Measurements from ENCODE around the gene BIVM.

BIVM gene

DNA sequence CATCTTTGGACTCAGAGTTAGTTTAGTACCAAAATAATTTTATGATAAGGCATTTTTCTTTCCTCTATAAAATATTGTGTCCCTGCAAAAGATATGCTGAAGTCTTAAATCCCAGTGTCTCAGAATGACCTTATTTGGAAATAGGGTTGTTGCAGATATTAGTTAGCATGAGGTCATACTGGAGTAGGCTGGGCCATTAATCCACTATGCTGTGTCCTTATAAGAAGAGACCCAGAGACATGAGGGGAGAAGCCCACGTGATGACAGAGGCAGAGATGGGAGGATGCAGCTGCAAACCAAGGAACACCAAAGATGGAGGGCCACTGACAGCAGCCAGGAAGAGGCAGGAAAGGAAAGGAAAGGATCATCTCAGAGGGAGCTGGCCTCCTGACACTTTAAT, 6.5 kb upstream of the BIVM start:
- DNase-seq = no peak

DNA sequence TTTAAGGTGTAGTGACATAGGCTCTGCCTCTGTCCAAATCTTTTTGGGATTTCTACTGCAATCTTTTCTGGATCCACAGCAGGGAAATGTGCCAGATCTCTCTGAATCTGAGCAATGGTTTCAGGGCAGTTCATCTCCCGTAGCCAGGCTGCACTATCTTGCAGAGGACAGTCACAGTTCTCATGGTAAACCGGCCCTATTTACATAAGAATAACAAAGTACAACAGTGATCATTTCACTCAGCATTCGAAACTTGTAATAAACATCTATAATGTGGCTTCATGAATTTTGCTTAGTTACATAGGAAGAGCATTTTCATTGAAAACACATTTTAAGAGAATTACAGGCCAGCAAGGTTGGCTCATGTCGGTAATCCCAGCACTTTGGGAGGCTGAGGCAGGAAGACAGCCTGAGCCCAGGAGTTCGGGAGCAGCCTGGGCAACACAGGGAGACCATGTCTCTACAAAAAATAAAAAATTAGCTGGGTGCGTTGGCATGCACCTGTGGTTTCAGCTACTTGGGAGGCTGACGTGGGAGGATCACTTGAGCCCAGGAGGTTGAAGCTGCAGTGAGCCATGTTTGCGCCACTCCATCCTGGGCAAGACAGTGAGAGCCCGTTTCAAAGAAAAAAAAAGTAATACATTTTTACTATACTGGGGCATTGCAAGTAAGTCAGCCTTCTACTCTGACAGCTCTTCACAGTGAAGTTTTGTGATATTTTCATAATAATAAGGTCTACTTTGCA, 5.1 kb upstream of the BIVM start:
- no peak for DNase-seq

DNA sequence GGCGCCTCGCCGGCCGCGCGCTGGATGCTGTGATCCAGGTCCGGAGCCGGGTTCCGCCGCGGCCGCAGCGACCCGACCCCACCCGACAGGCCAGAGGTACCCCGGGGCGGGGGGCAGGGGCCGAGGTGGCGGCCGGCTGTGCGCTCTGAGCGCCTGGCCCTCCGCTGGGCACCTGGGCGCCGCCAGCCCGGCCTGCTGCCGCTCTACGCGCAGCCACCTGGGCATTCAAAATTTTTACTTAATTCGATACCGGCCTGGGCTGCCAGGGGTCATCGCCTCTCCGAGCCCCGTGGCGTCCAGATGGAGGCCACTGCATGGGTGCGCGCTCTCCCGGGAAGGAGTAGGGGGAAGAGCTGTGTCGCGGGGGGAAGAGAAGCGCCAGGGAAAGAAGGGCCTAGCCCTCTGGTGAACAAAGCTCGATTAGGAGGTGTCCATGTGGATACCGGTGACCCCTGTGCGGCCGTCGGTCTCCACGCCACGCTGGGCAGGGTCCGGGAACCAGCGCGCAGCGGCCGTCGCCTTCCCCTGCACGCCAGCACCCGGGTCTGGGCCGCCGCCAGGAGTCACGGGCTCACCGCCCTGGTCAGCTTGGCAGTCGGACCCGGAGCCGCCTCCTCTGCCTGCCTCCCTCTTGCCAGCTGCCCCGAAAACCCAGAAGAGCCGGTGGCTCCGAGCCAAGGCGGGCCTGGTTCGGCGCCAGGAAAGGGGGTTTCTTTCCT, 666 bp downstream of the BIVM start:
- DNase-seq = no peak

DNA sequence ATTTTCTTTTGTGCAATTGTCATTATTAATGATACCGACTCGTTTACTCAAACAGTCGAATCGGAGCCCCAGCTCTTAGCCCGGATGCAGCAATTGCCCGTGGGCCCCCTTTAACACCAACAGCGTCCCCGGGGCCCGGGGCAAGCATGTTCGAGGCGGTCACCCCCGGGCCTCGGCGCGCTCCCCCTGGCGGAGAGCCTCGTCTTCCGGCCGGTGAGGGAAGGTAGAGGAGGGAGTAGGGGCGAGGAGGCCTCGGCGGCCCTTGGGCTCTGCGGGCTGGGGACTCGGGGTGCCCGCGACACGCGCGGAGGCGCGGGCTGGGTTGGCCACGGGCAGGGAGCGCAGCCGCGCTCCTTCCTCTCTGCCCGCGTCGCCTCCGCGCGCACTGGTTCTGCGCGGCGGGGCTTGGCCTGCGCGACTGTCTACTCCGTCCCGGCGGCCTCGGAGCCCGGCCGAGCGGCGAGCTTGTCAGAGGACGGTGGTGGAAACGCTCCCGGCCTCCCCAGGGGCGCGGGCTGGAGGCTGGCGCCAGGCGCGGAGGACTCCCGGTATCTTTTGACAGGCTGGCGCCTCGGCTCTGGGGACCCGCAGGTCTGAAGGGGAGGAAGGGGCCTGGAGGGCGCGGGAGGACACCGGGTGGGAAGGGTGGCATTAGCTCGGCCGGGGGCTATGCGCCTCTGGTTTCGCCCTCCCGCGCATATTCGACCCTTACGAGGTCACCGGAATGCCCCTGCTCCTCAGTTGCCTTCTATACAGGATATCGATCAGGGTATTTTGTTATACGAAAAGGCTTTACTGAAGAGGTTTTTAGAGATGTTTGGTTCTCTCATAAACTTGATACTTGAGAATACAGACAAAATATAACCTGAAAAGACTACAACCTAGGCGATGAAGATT, 1.5 kb downstream of the BIVM start:
- DNase-seq = peak; percentile 81

DNA sequence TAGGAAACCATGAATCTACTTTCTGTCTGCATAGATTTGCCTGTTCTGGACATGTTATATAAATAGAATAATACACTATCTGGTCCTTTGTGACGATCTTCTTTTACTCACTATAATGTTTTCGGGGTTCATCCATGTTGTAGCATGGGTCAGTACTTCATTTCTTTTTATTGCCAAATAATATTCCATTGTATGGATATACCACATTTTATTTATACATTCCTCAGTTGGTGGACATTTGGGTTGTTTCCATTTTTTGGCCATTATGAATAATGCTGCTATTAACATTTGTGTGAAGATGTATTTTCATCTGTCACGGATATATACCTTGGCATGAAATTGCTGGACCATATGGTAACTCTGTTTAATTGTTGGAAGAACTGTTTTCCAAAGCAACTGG, 6.8 kb downstream of the BIVM start:
- no peak for DNase-seq

DNA sequence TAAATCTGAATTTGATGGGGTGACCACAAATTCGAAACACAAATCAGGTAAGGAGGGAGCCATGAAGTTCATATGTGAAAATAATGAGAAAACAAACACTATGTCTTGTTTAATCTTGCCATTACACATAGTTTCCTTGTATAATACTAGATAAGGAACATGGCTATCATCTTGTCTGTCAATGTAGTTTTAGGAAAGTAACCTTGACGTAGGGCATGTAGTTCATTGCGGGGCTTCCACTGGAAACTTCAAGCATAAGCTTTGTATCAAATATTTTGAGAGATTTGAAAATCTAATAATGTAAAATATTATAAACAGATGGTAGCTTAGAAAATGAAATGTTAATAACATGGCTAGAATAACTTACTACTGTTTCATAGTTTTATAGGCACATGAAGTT, 8.8 kb downstream of the BIVM start:
- no peak for DNase-seq

DNA sequence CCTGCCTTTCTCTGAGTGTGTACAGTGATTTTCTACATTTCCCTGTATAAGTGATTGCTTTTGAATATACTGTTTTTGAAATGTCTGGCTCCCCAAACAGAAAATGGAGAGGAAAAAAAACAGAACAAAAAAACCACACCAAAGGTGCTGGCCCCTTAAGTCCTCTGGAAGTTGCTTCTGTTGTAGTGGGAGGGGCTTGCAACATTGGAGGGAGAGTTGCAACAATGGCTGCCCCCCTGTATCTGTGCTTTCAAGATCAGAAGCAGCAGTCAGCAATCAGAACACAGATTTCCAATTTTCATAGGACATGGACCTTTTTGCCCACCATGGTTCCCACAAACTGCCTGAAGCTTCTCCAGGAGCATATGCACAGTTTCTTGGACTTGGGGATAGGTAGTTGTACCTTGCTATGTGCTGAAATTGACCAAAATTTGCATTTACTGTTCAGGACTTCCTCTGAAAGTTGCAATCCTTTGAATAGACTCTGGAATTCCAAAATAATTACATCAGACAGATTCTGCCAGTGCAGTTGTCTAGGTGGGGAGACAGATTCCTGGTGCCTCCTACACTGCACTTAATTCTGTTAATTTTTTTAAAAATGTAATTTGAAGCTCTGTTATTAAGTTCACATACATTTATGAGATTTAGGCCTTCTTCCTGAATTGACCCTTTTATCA, 13.8 kb downstream of the BIVM start:
- no peak for DNase-seq

DNA sequence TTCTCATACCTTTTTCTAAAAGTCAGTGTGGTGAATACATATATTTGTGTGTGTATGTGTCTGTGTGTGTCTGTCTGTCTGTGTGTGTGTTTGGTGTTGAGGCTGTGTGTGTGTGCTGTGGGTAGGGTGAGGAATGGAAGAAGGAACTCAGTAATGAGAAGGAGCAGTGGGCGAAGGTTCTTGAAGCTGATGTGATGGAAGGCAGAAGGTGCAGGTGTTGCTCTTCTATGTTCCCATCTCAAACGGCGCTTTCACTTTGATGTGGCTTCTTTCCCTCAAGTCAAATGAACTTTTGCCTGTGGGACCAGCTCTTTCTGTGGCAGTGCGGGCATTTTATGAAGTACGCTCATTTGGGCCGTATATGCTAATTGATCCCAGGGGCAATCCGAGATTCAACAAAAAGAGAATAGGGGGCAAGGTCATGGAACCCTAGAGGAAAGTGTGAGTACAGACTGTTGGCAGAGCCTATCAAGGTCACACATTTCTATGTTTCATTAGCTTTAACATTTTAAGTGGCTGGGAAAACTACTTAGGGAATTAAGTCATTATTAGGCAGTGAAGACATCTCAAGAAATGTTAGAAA, 15.2 kb downstream of the BIVM start:
- no peak for DNase-seq

DNA sequence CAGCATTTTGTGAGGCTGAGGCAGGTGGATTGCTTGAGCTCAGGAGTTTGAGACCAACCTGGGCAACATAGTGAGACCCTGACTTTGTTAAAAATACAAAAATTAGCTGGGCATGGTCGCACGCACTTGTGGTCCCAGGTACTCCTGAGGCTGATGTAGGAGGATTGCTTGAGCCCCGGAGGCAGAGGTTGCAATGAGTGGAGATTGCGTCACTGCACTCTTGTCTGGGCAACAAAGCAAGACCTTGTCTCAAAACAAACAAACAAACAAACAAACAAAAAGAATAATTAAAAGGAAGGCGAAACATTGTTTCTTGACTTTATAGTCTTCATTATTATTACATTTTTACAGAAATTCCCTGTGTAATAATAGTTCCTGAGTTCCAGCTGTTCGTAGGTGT, 15.9 kb downstream of the BIVM start:
- no peak for DNase-seq

DNA sequence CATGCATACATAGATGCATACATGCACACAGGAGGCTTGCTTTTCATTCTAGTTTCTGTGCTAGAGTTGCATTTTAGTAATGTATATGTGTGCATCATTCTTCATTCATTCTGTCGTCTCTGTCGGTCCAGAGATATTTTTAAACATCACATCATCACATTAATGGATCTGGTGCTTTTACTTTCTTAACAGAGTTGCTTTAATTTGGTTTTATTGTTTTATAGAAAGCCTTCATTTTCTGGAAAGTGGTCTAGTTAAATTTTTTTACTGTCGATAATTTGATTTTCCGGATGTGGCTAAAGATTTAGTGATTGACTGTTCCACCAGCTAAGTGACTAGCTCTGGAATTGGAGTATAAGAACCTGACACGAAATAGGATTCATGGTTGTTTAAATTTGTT, 16.9 kb downstream of the BIVM start:
- DNase-seq = no peak

DNA sequence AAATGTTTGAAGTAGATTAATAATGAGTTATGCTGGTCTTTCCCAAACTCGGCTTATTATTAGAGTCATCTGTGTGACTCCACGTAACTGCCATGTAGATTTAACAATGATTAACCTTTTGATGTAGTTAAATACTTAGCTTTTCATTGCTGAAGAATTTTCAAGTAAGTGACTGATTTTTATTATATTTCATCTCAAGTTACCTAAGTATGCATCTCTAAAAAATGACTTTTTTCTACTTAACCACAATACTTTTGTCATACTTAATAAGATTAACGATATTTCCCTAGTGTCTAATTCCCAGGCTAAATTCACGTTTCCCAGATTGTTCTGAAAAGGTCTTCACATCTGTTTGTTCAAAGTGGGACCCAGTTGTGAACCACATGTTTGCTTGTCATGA, 17.8 kb downstream of the BIVM start:
- DNase-seq = no peak

DNA sequence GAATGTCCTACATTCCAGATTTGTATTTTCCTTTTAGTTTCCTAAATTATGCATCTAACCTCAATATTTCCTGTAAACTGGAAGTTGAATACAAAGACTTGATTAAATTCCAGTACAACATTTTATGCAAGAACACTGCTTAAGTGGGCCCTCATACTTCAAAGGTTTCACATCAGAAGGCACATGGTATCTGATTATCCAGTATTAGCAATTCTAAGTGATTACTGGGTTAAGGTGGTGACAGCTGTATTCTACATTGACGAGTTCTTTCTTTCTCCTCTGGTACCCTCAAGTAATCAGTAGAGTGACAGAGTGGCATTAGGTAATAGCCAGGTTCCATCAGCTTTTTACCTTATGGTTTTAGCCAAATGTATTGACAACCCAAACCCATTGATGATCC, 18.3 kb downstream of the BIVM start:
- no peak for DNase-seq

DNA sequence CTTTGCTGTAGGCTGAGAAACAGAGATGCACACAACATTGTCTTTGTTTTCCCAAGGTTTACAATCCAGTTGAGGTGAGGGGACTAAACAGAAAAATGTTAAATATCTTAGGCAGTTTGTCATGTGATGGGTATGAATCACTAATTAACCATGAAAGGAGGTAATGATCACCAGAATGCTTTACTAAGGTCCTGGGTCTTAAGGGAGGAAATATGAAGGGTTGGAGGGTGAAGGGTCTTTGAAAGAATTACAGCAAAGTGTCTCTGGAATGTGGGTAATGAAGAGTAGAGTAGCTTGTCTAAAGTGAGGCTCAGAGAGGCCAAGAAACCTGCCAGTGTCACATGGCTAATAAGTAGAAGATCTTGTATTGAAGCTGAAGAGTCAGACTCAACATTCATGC, 19.0 kb downstream of the BIVM start:
- no peak for DNase-seq

DNA sequence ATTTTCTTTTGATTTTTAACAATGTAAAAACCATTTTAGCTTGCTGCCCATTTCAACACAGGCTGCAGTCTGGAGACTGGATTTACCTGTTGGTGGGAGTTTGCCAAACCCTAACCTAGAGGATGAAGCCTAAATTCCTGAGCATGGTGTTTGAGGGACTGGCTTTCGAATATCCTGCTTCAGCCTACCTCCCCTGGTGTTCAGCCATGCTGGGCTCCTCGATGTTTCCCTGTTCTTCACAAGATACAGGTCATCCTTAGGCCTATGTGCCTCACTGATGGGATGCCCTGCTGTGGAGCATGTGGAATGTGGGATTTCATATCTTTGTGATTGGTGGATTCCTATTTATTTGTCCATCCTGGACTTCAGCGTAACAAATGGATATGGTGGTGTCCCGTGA, 26.5 kb downstream of the BIVM start:
- no peak for DNase-seq

DNA sequence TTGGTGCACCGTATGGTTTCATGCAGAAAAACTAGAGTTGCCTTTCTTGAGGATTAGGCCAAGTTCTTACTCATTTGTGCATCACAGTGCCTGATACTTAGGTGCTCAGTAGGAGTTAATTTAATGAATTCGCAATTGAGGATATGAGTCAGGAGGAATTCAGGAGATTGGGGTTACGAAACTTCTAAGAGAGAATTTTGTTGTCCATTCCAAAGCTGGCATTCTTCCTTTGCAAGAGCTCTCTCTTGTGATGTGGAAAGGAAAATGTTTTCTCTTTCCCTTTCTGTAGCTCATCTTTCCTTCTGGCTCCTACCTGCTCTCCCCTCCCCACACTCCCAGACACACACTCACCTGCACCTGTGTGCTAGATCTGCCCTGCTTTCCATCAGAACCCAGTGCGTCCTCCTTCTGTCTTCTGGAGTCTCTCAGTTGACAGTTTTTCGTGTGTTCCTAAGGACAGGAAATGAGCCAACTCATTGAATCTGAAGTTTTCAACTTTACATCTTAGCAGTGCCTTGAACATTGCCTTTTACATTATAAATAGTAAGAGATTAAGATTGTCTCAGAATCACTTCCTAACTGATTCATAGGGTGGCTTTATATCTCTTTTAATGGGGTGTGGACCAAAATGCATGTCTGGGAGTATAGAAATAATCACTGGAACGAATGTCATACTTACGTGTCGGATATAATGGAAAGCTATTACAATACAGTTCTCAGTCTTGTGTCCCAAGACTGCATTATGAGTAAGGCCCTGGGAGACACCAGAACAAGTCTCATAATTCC, 27.2 kb downstream of the BIVM start:
- no peak for DNase-seq

DNA sequence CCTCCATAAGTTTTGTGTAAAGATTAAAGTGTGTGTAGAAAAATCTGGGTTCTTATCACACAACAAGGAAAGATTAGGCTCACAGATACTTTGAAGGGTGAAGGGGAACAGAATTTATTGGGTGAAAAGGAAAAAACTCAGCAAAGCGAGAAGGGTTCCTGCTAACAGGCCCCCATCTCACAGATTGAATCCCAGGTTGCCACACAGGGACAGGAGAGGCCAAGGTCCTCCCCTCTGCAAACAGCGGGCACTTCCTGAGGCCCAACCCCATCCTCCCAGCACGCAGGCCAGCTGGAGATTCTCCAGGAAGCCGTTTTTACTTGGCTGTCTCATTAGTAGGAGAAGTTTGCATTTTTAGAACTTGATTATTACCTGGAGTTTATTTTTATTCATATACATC, 31.7 kb downstream of the BIVM start:
- DNase-seq = no peak

DNA sequence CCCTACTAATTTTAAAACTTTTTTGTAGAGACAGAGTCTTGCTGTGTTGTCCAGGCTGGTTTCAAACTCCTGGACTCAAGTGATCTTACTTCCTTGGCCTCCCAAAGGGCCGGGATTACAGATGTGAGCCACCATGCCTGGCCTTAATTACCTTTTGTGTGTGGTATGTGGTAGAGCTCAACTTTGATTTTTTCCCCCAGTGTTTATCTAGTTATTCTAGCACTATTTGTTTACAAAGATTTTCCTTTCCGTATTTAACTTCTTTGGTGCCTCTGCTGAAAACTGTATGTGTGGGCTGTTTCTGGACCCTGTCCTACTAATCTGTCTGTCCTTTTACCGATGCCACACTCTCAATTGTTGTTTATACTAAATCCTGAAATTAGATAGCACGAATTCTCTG, 37.6 kb downstream of the BIVM start:
- DNase-seq = no peak

DNA sequence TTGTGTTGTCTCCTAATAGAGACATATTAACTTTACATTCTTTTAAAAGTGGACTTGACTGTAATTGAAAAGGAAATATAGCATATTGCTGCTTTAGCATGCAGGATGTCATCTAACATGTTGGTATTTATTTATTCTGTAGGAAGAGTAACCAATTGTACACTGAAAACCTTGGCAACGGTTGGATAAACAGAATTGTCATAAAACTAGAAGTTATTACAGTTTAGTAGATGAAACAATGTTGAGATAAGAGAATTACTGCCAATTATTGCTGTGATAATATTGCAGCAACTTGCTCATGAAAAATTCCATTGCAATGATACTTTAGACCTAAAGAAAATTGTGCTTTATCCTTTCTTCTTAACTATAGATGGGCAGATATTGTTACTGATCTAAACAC, 39.4 kb downstream of the BIVM start:
- no peak for DNase-seq

DNA sequence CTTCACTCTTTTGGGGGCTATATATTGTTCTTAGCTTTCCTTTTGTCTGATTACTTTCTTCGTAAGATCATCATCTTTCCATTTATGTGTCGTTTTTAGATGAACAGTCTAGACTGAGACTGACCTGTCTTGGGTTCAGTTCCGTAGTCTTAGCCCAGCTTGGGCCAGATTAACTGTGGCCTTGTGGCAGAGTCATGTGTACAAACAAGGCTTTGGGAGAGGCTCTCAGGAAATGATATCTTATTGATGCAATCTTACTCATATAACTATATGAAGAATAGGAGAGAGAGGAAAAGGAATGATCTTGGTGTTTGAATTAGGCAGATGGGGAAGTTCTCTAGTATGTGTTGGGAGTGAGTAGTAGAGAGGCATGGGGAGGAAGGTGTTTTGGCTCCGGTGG, 40.1 kb downstream of the BIVM start:
- DNase-seq = no peak

DNA sequence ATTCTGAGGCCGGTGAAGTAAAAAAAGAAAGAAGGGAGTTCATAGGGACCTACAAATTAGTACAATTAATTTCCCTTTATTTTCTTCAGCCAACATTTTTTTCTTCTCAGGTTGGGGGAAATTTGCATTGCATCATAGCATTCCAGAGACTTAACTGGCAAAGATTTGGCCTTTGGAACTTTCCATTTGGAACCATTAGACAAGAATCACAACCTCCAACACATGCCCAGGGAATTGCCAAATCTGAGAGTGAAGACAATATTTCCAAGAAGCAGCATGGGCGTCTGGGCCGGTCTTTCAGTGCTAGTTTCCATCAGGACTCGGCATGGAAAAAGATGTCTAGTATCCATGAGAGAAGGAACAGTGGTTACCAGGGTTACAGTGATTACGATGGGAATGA, 40.5 kb downstream of the BIVM start:
- no peak for DNase-seq

DNA sequence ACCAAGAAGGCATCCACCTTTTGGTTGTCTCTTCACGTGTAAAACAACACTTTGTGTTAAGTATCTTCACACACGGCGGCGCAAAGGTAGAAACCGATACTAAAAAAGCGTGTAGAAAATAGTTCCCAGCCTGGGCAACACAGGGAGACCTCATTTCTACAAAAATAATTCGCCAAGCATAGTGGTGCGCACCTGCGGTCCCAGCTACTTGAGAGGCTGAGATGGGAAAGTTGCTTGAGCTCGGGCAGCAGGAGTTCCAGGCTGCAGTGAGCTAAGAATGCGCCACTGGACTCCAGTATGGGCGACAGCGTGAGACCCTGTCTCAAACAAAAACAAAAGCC, 46.3 kb downstream of the BIVM start:
- no peak for DNase-seq

DNA sequence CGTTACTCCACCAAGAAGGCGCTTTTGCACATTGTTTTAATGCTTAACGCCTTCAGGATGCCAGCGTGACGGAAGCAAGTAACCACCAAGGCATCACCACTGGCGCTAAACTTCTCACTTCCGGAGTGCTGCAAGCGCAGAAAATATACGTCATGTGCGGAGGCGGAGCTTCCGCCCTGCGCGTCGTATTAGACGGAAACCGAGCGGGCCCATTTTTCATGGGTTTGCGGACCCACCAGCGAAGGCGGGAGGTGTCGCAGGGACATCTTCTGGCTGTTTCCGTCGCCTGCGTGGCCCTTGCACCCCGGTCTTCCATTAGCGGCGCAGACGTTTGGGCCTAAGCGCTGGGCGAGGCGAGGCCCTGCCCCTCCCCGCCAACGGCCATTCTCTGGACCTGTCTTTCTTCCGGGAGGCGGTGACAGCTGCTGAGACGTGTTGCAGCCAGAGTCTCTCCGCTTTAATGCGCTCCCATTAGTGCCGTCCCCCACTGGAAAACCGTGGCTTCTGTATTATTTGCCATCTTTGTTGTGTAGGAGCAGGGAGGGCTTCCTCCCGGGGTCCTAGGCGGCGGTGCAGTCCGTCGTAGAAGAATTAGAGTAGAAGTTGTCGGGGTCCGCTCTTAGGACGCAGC, 46.8 kb downstream of the BIVM start, which contains the start of gene ERCC5:
TSS of gene ERCC5 (plus strand) at position 403 of the 631 bp plus-strand sequence. CDS start 235 bp downstream, outside the sequence.
- DNase-seq = peak; percentile 98

Data from NCI-H1092 (cell line).